ENCODE data around the gene MAP6. TPM values are rescaled to one million over a fixed set of nuclear protein-coding genes. Genes with fewer than 3 reads are reported as not detected.
A peak's percentile ranks its signal among the peaks of the same experiment; 100 is the strongest.
"Not testable (repeated sequence)": the region's sequence is repeated elsewhere in the genome, so short reads cannot be mapped to it uniquely, and the experiment has no call there.

MAP6 gene
- total RNA-seq (ENCODE audit: insufficient read depth, low replicate concordance) = 10.4 TPM

DNA sequence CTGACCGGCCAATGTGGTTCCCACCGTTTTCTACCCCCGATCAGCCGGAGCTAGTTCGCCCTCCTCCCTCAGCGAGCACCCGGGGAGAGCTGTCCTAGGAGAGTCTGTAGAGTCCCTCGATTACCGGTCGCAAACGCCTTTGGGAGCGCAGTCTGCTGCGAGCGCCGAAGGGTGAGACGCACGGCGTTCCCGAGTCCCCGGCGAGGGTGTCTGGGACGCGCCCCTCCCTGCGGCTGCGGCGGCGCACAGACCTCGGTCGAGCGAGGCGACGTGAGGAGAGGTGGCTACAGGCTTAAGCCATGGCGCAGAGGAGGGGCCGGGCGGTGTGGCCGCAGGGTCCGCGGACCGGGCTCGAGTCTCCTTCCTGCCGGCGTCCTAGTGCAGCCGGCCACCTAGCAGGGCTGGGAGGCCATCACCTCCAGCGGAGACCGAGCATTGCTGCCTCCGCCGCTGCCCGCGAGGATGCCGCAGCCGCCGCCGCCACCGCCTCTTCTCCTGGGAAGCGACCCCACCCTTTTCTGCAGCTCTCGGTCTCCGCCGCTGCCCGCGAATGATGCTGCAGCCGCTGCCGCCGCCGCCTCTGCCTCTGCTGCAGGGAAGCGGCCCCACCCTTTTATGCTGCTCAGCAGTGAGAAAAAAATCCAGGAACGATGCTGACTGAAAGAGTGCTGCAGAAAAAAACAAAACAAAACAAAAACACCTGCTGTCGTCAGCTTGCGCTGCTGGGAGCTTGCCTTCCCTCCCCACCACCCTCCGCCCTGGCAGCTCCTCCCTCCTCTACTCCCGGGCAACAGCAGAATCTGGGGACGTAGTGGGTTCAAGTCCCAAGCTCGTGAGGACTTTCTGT is at the start of gene MAP6:
Gene MAP6 (minus strand): TSS at position 588 of the 847 bp plus-strand sequence. CDS start 669 bp downstream, outside the sequence.
- peak; percentile 66 for DNase-seq (ENCODE audit: low spot score)

DNA sequence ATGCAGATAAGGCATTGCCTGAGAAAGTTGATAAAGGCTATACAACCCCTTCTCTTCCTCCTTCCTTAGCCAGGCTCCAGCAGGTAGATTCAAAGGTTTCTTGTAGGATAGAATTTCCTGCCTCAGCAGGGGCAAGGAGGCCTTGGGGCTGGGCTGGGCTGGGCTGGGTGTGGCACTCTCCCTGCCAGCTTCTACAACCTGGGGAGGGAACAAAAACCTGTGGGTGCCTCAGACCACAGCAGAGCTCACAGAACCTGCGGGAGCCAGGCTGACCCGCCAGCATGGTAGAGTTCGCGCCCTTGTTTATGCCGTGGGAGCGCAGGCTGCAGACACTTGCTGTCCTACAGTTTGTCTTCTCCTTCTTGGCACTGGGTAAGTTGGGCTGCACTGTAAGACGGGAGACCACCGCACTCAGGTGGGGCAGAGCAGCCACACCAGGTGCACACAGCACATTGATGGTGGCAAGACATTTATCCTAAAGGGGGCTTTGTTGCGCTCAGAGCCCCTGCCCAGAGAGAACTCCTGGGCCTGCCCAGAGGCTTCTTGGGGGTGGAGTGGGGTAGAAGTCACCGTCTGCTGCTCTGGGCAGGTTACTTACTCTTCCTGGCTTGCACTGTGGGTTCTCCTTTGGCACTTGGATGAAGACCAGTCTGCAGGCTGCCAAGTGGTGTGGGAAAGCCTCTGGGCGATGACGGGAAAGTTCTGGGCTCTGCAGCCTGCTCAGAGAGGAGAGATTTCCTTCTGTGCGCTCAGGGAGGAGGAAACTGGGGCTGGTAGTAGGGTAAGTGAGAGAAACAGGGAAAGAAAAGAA is 49.0 kb upstream of the MAP6 start, which contains the start of gene MOGAT2:
Gene MOGAT2 (plus strand): TSS at position 231 of the 811 bp plus-strand sequence. CDS start 51 bp downstream, at position 282.
- DNase-seq (ENCODE audit: low spot score) = no peak

DNA sequence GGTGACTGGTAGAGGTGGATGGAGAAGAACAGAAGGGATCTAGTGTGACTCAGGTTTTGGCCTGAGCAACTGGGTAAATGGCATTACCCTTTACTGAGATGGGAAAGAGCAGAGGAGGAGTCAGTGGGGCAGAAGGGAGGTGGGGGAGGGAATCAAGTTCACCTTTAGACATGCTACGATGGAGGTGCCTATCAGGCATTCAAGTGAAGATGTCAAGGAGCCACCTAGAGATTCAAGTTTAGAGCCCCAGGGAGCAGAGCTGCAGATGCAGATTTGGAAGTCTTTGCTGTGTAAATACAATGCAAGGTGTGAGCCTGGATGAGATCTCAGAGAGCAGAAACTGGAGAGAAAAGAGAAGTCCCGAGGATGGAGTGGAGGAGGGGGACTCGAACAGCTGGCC is 47.8 kb upstream of the MAP6 start:
- DNase-seq (ENCODE audit: low spot score) = no peak

DNA sequence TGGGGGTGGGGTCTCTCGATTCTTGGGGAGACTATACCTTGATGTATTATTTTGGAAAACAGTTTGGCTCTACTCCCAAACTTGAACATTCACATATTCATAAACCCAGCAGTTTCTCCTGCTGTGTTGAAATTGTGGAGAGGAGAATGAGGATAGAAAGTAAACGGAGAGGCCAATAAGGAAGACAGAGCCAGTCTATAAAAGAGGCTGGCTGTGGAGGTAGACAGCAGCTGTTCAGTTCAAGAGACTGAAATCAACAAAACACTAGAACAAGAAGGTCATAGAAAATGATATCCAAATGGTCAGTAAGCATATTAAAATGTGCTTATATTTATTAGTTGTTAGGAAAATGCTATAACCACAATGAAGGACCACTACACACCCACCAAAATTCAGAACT is 46.9 kb upstream of the MAP6 start:
- DNase-seq (ENCODE audit: low spot score) = no peak

DNA sequence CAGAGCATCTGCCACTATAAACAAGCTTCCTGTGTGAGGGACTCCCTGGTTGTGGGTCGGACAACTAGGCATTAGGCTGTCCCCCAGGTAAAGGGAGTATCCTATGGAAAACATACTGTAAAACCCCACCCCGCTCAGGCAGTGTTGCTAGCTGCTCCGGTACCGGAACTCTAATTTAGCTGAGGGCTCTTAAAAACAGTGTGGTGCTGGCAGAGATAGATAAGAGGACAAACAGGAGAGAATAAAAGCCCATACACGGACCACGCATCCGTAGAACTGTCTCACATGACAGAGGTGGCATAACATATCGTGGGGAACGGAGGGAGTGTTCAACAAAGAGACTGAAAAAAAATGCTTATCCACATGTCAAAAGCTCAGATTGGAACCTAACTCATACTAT is 45.4 kb upstream of the MAP6 start:
- no peak for DNase-seq (ENCODE audit: low spot score)

DNA sequence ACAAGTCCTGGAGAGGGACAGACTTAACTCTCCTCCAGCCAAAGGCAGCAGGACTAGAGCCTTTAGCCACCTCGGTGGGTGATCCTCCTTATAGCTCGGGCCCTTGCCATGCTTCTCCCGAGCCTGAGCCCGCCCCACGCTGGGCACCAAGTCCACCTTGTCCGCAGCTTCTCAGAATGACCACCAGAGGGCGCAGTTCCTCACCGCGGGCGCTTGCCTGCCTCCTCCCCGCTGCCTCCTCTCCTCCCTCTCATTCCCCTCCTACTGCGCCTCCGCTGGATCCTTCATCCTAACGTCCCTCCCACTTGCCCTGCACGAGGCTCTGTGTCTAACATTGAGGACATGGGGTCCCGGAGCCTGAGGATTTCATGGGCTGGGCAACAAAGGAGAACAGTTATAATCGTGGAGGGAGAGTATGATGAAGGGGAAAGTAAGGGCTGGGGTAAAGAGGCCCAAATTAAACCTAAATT is 37.5 kb upstream of the MAP6 start:
- DNase-seq (ENCODE audit: low spot score) = peak; percentile 47

DNA sequence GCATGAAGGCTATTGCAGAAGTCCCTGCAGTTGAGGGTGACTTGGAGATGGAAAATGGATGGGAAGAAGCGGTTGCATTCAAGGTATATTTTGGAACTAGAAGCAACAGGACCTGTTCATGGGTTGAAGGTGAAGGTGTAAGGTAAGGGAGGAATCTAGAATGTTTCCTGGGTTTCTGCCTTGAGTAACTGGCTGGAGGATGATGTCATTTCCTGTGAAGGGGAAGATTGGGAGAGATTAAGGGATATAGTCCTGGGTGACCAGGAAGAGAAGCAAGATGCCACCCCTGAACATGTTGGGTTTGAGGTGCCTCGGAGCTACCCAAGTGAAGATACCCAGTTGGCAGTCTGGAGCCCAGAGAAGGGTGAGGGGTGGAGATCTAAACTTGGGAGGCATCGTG is 36.7 kb upstream of the MAP6 start:
- DNase-seq (ENCODE audit: low spot score) = no peak

DNA sequence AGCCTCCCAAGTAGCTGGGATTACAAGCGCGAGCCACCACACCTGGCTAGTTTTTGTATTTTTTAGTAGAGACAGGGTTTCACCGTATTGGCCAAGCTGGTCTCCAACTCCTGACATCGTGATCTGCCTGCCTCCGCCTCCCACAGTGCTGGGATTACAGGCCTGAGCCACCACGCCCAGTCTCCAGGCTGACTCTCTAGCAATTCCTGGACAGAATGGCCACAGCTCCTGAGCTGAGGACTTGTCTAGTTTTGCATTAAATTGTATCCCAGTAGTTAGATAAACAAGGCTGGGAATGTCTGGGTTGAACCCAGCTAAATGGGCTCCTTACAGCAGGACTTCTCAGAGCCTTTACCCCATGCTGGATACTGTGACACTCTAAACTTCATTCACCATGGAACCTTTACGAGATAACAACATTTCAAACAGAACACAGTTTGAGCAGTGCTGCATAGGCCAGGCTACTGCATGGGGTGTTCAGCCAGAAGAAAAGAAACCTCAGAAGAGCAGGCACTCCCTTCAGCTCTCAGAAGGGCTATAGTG is 34.9 kb upstream of the MAP6 start:
- DNase-seq (ENCODE audit: low spot score) = no peak

DNA sequence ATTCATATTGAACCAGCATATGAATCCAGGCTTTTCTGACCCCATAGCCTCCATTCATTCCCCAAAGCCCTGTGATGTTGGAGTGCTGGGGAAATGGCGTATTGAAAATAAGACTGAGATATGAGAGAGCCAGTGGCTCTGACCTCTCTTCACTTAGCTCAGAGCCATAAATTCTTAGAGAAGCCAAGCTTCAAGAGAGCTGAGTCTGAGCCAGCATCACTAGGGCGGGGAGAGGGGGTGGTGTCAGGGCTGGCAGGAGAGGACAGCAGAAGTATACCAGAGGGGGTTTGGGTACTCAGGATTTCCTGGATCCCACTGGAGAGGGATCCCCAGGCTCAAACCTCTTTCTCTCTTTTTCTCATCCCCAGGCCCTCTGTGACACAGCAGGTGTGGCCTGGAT is 32.1 kb upstream of the MAP6 start:
- DNase-seq (ENCODE audit: low spot score) = peak; percentile 55

DNA sequence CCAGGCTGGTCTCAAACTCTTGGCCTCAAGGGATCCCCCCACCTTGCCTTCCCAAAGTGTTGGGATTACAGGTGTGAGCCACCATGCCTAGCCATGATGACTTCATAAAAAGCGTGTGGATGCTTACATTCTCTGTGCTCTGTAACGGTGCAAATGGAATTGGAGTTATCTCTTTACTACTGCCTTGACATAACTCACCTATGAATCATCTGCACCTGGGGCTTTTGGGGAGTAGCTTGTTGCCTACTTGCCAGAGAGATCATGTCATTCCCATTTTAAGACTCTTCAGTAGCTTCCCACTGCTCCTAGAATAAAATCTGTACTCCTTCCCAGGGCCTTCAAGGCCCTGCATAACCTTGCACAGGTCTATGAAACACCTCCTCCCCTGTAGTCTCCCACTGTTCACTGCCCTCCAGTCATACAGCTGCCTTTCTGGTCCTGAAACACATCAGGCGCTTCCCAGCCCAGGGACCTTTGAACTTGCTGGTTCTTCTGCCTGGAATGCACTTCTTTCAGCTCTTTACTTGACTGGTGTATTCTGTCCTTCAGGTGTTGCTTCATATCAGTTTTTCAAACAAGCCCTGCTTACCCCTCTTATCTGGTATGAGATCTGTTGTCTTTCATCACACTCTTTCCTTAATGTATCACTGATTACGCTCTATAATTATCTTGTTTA is 29.2 kb upstream of the MAP6 start:
- DNase-seq (ENCODE audit: low spot score) = no peak

DNA sequence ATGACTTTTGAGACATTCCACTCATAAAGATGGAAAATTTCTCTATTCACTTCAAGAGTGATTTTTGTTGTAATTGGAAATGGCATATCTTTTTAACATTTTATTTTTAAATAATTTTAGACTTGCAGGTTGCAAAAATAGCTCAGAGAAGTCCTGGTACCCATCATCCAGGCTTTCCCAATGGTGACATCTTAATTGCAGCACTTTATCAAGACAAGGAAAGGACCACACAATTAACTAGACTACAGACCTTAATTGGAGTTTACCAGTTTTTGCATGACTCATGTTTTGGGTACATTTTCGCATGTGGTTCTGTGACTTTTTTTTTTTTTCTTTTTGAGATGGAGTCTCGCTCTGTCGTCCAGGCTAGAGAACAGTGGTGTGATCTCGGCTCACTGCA is 23.0 kb upstream of the MAP6 start:
- DNase-seq (ENCODE audit: low spot score) = no peak

DNA sequence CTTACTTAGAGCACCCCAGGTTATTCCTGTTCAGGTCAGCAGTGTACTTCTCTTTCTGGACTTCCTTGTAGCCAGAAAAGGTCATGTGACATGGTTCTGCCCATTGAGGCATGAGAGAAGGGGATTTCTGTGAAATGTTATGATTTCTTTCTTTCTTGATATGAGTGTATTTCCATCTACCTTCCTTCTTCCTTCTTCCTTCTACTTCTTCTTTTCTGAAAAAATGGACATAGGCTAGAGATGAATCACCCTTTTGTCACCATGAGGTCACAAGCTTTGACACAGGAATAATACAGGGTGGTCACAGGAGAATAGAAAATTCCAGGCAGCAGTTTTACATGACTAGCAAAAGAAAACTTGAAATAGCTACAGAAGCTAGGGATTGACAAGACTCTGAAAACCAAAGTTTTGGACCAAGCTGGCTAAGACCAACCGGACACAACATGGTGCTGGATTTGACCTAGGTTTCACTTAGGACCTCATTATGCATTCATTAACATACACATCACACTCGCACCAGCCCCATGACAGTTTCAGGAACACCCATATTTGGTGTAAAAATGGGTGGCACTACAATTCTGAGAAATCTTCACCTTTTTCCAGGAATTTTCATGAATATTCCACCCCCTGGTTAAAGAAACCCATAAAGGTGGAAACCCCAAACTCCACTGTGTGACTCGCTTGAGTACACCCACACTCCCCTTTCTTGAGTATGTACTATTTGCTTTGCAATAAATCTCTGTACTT is 21.2 kb upstream of the MAP6 start:
- no peak for DNase-seq (ENCODE audit: low spot score)

DNA sequence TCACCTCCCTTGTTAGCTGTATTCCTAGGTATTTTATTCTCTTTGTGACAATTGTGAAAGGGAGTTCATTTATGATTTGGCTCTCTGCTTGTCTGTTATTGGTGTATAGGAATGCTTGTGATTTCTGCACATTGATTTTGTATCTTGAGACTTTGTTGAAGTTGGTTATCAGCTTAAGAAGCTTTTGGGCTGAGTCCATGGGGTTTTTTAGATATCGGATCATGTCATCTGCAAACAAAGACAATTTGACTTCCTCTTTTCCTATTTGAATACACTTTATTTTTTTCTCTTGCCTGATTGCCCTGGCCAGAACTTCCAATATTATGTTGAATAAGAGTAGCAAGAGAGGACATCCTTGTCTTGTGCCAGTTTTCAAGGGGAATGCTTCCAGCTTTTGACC is 15.0 kb upstream of the MAP6 start:
- DNase-seq (ENCODE audit: low spot score) = not testable (repeated sequence)

DNA sequence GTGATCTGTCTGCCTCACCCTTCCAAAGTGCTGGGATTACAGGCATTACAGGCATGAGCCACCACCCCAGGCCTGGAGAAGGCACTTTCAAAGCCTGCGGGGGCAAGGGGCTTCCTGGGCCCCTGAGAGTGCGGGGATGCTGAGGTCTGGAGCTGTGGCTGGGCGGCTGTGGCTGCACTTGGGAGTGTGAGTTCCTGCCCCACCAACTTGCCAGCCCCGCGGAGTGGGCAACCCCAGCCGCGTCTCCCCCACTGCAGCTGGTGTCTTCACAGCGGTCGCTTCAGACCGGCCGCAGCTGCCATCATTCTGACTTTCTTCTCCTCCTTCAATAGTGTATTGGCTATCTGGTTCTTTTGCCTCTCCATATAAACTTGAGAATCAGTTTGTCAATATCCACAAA is 10.7 kb upstream of the MAP6 start:
- no peak for DNase-seq (ENCODE audit: low spot score)

DNA sequence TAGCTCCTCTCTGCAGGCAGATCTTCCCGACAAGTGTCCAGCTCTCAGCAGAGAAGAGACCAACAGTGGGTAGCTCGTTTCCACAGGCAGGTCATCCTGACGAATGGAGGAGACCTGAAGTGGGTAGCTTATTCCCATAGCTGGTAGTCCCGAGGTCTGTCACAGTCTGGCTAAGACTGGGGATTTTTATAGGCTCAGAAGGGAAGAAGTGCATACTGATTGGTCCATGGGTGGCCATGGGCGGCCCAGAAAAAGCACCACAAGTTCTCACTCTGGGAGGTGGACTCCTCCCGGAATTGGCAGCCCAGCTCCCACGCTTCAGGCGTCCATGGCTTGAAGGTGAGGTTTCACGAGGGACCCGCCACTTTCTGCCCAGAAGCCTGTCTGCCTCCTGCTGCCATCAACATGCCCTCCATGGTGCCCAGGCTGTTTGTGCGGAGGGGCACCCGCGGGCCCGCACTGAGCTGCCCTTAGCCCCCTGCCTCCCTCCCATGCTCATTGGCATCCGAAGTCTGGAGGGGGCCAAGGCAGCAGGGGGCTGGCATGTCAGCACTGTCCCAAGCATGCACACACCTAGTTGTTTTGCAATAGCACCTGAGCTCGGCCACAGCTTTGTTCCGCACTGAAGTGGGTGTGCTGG is 9.9 kb upstream of the MAP6 start:
- no peak for DNase-seq (ENCODE audit: low spot score)

DNA sequence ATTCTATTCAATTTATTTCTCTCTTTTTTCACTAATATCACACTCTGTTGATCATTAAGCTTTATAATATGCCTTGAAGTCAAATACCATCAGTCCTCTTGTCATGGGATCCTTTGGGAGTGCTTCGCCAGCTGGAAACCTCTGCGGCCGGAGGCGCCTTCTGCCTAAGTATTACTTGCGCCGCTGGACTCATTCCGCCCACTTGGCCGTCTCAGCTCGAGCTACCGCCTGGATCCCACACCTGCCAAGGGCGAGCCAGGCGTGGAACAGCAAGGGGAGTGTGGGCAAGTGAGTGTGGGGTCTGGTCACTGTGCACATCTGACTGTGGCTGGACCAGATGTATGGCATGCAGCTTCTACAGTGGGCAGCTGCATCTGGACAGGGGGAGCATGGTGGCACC is 9.1 kb upstream of the MAP6 start:
- DNase-seq (ENCODE audit: low spot score) = no peak

DNA sequence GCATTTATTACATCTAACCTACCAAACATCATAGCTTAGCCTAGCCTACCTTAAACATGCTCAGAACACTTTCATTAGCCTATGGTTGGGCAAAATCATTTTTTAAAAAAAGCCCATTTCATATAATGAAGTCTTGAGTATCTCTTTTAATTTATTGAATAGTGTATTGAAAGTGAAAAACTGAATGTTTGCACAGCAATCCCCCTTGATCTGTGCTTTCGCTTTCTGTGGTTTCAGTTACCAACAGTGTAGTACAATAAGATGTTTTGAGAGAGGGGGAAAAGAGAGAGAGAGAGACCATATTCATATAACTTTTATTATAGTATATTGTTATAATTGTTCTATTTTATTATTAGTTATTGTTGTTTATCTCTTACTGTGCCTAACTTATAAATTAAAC is 8.4 kb upstream of the MAP6 start:
- DNase-seq (ENCODE audit: low spot score) = no peak

DNA sequence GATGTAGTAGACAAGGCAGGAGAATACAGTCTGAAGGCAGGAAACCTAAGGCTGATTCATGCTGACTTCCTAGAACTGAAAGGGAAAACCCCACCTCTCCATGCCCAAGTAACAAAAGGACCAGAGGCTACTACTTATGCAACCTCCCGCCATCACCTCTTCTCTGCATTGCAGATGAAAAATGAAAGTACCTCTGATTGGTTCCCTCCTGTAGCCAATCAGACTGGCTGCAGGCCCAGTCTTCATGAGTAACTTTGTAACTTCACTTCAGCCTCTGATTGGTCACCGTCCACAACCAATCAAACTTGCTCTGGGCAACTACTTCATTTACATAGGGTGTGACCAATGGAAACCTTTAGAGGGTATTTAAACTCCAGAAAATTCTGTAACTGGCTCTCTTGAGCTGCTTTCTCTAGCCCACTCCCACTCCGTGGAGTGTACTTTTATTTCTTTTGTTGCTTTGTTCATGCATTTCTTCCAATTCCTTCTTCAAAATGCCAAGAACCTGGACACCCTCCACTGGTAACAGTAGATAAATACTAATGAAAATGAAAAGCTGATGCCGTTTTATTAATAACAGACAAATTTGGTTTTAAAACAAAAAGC is 5.2 kb upstream of the MAP6 start:
- DNase-seq (ENCODE audit: low spot score) = no peak

DNA sequence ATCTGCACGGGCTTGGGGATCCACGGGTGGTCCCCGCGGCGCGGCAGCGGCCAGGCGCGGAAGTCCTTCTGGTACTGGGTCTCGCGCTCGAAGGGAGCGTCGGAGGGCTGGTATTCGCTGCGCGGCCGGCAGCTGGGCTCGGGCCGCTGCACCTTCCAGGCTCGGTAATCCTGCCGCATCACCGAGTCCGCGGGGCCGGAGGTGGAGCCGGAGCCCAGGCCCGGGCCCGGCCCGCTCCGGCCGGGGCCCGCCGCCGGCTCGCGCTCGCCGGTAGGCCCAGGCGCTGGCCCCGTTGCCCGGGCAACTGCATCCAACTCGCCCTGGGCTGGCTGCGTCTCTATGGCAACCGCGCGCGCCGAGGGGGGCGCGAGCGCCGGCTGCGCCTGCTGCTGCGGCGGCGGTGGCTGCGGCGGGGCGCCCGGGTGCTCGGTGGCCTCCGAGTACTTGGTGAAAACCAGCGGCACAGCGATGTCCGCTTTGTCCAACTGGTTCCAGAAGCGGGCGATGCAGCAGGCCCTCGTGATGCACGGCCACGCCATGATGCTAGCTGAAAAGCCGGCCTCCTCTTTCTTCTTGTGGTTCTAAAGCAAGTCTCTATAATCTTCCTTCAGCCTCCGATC is 897 bp downstream of the MAP6 start:
- DNase-seq (ENCODE audit: low spot score) = peak; percentile 22

All from umbilical cord (tissue), 2 donors.